Activated naive CD4-positive, alpha-beta T cell (primary cell): ENCODE data around the gene FAM120B.

ENCODE experiments used
- DNase-seq, 4 experiments: peaks; one replicate each; lab custom pipeline; 2025; lab: John Stamatoyannopoulos, UW

Gene FAM120B

DNA sequence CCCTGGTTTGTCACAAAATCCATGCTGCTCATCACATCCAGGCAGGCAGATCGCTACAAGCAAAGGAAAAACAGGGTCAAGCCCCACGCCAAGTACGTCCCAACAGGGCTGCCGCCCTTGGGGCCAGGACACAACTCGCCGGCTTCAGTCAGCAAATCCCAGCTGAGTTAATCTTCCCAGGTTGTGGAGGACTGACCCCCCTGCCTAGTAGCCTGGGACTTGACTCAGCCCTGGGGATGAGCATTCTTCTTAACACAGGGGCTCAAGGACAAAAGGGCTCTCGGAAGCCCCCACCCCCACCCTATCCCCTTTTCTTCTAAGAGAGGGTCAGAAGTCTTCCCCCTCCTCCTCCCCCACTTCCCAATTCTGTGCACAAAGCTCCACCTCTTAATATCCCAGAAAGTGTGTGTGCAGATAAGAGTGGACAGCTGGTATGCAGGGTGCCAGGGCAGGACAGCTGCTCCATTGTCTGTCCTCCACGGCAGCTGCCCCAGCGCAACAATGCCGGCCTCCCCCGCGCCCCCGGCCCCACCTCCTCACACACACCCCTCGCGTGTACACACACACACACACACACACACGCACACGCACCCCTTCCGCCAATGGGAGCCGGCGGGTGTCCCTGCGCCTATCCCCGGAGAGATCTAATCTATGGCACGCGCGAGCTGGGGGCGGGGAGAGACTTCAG is 20.2 kb upstream of the FAM120B start:
- no peak for DNase-seq

GRCh38 chr6:170286934-170287265 is 19.7 kb upstream of the FAM120B start:
- DNase-seq = no peak

- no peak for DNase-seq
Observed at GRCh38 chr6:170287371-170287876, 19.1 kb upstream of the FAM120B start.

DNA sequence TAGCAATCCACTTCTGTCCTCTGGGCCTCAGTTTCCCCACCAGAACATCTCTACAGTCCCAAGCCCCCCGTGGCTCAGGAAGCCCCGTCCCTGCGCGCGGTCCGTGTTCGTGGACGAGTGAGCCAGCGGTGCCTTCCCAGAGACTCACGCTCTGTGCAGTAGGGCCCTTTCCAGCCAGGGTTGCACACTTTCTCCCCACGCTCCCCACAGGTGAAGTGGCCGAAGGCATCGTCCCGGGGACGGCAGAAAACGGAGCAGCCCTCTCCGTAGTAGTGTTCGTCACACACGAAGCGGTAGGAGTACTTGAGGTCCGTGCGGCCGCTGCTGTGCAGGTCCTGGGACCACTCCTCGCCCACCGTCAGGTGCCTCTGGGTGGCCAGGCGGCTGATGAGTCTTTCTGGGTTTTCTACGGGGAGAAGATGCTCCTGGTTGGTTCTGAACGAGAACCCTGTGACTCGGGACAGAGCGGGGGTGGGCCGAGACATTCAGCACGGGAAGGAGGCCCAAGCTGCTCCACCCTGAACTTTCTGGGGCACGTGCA is 18.4 kb upstream of the FAM120B start:
- DNase-seq = no peak

DNA sequence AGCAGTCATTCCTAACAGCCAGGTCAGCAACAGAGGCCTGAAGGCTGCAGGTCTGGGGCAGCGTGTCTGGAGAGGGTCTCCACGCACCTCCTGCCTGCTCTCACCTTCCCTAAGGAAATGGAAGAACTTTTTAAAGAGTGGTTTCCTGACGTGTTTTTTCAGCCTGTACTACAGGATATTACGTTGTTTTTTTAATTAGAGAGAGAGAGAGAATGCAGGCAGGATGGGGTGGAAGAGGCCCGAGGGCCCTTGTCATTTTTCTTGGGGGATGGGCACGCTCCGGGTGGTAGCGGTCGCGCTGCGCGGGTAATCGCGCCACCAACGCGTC is 17.7 kb upstream of the FAM120B start:
- DNase-seq = no peak

DNA sequence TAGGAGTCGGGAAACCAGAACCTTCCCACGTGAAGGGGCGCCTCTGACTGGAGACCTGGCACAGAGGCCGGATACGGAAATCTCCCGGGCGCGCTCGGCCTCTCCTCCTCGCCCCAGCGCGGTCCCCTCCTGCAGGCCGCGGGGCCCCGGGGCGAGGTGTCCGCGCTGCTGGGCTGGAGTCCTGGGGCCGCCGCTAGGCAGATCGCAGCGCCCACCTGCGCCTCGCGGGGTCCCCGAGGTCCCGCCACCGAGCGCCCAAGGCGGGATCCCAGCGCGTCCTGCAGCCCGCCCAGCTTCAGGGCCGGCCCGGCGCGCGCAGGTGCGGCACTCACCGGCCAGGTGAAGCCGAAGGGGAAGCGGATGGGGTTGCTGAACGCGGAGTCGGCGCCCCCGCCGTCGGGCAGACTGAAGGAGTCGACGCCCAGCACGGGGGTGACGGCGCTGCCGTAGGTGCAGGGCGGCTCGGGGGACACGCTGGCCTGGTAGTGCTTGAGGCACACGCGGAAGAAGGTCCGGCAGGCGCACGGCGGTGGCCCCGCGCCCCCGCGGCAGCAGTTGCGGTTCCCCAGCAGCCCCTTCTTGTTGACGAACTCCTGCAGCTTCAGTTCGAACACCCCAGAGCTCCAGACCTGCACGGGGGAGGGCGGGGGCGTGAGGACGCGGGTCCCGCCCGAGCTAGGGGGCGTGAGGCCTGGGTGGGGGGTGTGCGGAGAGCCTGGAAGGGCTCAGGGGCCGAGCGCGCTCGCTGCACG is 17.2 kb upstream of the FAM120B start:
- DNase-seq = peak in 1 of 4 experiments; percentile 21

- DNase-seq = no peak
Observed at GRCh38 chr6:170289951-170290295, 16.6 kb upstream of the FAM120B start.

DNA sequence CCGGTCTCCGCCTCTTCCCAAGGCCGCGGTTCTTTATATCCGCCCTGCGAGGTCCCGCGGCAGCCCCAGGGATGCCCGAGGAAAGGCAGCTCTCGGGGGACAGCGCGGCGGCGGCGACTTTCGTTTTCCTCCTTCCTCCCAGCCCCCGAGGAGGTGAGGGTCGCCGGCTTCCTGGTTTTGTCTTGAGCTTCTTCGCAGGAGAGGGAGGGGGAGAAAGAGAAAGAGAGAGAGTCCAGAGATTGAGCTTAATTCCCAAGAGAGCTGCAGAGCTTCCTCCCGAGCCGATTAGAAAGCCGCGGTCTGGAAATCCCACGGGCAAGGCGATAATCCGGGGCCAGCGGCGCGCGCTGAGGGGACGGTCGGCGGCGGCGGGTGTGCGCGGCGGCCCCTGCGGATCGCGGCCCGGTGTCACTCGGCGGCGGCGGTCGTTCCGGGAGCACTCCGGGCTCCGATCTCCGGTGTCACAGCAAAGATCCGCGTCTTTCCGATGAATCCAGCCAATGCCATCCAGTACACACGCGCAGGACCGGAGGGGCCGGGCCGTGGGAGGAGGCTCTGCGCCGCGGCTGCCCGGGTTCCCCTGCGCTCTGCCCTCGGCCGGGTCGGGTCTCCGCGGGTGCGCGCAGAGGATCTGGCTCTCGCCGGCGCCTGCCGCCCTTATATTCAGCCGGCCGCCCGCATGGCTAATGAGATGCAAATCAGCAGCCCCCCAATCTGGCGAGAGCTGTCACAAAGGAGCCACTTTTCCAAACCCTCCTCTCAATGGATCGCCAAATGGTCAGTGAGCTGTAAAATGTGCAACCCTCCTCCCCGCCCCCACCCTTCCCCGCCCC is 16.0 kb upstream of the FAM120B start, which contains the start of gene DLL1:
Gene DLL1 (minus strand): TSS at position 783 of the 833 bp plus-strand sequence. CDS start 939 bp downstream, outside the sequence.
- peak in 1 of 4 experiments; percentile 17 for DNase-seq

GRCh38 chr6:170291271-170292110 is 15.1 kb upstream of the FAM120B start:
- DNase-seq = peak in 1 of 4 experiments; percentile 17

DNA sequence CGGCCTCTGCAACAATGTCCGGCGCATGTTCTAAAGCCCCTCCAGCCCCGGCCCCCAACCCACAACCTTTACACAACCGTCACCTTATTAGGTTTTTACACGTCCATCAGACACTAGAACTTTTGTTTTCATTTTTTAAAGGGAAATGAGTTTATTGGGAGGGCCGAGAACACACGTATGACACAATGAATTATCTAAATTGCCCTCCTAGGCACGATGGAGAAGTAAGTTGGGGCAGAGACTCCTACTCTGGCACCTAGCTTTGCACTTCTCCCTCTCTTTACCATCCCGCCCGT is 14.5 kb upstream of the FAM120B start:
- no peak for DNase-seq

GRCh38 chr6:170292407-170293158 is 14.0 kb upstream of the FAM120B start:
- no peak for DNase-seq

- no peak for DNase-seq
Observed at GRCh38 chr6:170293341-170294231, 13.0 kb upstream of the FAM120B start.

- no peak for DNase-seq
Observed at GRCh38 chr6:170294298-170294730, 12.2 kb upstream of the FAM120B start.

- DNase-seq = peak in 1 of 4 experiments; percentile 12
Observed at GRCh38 chr6:170294813-170295509, 11.6 kb upstream of the FAM120B start.

GRCh38 chr6:170295510-170296422 is 10.8 kb upstream of the FAM120B start:
- DNase-seq = peak in 3 of 4 experiments; percentile 10 to 24 (median 21)

DNA sequence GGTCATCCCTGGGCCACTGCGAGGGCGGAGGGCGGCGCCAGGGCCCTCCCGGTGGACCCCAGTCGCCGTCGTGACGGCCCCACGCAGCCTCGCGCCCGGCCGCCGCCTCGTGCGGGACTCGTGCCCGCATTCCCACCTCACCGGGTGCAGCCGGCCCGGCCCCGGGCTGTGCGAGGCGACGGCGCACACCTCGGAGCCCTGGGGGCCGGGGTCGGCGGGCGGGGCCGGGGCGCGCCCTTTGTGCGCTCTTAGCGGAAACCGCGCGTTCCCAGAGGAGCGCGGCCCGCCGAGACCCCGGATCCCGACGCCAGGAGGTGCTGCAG is 10.2 kb upstream of the FAM120B start:
- DNase-seq = no peak

DNA sequence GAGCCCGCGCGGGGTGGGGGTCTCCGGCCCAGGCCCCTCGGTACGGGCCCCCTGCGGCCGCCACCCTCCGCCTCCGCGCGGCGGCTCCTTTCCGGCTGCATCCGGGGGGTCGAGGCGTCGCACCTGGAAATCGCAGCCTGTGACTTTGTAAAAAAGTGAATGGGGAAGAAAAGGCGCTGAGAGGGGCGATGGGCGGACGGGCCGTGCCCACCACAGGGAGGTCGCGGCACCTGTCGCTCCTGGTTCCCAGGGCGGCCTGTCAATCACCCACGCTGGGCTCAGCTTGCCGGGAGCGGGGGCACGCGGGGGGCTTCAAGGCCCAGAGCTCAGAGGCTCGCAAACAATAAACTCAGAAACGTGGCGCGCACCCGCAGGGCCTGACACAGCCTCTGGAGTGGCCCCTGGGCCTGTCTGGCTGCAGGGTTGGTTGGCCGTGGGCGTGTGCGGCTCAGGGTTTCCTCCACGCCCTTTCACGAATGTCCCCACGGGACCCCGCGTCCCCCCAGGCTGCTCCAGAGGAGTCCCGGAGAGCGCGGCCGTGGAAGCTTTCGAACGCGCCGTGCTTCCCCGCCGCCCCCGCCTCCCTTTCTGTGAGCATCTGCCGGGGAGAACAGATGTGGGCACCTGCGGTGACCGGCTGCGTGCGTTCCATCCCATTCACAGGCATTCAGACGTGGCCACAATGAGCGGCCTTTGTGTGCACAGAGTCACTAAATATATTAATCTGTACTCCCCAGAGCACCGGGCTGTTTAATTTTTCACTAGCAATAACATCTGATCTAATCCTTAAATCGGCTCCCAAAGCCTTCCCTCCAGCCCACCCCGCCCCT is 9.6 kb upstream of the FAM120B start:
- no peak for DNase-seq
